ENCODE measurements around the gene TRAPPC2. TPM values are rescaled to one million over a fixed set of nuclear protein-coding genes. Genes with fewer than 3 reads are reported as not detected.
"Not testable (repeated sequence)": the region's sequence is repeated elsewhere in the genome, so short reads cannot be mapped to it uniquely, and the experiment has no call there.

The TRAPPC2 gene
- total RNA-seq, 1 donor from 2014 or later, result 15.0 TPM

DNA sequence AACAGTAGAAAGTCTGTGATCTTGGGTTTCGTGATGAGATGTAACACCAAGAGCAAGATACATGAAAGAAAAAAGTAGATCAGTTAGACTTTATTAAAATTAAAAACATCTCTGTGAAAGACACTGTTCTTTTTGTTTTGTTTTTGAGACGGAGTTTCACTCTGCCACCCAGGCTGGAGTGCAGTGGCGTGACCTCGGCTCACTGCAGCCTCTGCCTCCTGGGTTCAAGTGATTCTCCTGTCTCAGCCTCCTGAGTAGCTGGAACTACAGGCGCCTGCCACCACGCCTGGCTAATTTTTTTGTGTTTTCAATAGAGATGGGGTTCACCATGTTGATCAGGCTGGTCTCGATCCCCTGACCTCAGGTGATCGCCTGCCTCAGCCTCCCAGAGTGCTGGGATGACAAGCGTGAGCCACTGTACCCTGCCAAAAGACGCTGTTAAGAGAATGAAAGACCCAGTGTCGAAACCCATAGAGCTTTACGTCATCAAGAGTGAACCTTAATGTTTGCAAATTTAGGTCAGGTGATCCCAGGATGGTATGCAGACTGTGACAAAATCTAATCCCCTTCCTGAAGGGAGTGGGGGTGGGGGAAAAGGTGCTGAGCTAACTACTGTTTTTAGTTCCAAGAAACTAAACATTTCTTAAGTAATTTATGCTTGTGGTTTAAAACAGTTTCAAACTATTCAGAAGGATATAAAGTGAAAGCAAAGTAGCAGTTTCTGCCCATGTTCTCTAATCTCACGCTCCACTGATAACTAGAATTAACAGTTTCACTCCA is 8.2 kb upstream of the TRAPPC2 start:
- ATAC-seq, result no peak

- no peak for ATAC-seq
Observed at GRCh38 chrX:13741695-13742094, 7.3 kb upstream of the TRAPPC2 start.

DNA sequence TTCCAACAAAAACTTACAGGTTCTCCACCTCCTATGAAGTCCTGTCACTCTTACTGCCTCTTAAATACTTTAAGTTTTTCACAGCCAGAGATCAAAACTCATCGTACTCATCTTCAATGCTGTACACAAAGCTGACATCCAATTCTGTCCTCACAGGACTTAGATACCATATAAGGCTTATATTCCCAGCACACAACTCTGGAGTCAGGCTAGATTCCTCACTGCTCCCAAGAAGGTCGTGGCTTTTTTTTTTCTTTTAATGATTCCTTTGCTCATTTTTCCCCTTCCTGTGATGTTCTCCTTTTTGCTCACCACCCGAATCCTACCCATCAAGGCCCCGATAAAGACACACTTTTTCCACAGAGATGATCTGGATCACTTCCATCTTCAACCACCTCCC is 914 bp downstream of the TRAPPC2 start:
- no peak for ATAC-seq

DNA sequence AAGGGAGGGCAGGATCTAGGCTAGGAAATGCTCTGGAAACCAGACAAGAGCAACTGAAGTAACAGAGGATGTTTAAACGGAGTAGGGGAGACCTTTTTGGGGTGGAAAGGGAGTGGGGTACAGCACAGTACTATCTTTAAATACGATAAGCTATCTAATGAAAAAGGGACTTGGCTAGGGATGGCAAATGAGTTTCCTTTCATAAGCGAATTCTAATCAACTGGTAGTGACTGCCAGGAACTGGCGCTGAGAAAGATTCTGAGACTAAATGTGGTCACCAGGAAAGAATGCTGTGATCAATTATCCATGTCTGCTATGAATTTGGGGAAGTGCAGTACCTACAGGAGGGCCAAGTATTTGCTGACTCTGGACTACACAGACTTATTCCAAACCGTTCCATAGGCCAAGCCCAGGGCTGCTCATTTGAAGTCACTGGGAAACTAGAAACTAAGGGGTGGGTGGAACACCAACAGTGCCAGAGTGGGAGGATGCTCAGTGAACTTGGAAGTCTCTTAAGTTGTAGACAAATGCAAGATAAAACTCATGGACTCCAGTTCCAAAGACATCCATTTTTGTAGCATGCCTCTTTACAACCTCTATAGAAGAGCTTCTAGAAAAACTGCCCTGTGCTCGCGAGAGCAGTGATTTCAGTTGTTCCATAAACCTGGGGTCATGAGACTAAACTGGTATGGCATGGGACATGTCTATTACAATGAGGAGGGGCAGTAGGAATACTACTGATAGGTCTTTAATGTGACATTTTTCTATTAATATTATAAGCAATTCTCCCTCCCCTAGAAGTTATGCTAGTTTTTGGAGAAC is 2.0 kb downstream of the TRAPPC2 start:
- no peak for ATAC-seq

- ATAC-seq, result not testable (repeated sequence)
Observed at GRCh38 chrX:13730523-13730922, 3.9 kb downstream of the TRAPPC2 start.

DNA sequence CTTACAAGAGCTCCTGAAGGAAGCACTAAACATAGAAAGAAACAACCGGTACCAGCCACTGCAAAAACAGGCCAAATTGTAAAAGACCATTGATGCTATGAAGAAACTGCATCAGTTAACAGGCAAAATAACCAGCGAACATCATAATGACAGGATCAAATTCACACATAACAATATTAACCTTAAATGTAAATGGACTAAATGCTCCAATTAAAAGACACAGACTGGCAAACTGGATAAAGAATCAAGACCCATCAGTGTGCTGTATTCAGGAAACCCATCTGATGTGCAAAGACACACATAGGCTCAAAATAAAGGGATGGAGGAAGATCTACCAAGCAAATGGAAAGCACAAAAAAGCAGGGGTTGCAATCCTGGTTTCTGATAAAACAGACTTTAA is 7.8 kb downstream of the TRAPPC2 start:
- not testable (repeated sequence) for ATAC-seq

GRCh38 chrX:13724878-13725277 is 9.5 kb downstream of the TRAPPC2 start:
- ATAC-seq, result not testable (repeated sequence)

- no peak for ATAC-seq
Observed at GRCh38 chrX:13721819-13722519, 12.5 kb downstream of the TRAPPC2 start.

- ATAC-seq, result peak; percentile 15
Observed at GRCh38 chrX:13721371-13721770, 13.0 kb downstream of the TRAPPC2 start.

DNA sequence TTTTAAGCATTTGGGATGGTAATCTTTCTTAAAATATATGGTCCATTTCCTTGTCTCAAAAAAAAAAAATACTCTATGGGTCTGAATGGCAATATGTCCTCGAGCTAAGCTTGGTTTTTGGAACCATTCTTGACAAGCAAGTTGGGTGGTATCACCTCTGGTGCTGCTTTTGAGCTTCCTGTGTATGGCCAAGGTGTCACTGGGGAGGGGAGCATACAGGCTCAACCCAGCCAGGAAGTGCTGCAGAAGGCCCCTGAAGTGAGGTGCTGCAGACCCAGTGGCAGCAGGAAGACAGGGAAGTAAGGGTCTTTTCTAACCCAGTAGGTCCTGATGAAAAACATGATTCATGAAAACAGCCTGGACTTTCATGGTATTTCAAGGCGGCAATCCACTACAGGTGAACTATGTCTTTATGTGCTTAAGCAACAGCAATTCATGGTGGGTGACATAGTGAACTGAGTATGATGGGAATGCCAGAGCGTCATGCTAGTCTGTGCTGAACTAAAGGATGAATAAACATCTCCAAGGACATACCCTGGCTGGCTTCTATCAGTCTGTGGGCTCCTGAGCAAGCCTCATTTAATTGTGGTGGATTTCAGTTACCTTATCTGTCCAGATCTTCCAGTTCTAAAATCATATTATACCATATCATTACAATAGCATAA is 15.1 kb downstream of the TRAPPC2 start:
- ATAC-seq, result no peak

- ATAC-seq, result no peak
Observed at GRCh38 chrX:13717700-13718472, 16.5 kb downstream of the TRAPPC2 start.

- ATAC-seq, result no peak
Observed at GRCh38 chrX:13716905-13717304, 17.5 kb downstream of the TRAPPC2 start.

DNA sequence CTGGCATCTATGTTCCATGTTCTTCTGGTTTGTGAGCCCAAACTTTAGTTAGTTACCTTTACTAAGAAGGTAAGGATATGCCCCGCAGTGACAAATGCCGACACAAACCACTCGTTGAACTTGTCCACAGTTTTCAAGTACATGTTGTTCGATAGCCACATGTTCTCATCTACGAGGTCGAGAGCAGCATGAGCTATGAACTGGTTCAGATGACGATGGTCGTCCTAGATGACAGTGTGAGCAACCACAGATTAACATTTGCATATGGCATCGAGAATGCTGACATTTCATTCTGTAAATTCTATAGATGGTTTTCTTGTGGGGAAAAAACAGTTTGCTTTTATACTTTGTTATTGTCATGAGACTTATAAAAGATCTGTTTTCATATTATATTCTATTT is 18.0 kb downstream of the TRAPPC2 start:
- ATAC-seq, result no peak

- no peak for ATAC-seq
Observed at GRCh38 chrX:13711141-13711540, 23.3 kb downstream of the TRAPPC2 start.

- no peak for ATAC-seq
Observed at GRCh38 chrX:13703589-13703988, 30.8 kb downstream of the TRAPPC2 start.

- no peak for ATAC-seq
Observed at GRCh38 chrX:13703135-13703534, 31.3 kb downstream of the TRAPPC2 start.

DNA sequence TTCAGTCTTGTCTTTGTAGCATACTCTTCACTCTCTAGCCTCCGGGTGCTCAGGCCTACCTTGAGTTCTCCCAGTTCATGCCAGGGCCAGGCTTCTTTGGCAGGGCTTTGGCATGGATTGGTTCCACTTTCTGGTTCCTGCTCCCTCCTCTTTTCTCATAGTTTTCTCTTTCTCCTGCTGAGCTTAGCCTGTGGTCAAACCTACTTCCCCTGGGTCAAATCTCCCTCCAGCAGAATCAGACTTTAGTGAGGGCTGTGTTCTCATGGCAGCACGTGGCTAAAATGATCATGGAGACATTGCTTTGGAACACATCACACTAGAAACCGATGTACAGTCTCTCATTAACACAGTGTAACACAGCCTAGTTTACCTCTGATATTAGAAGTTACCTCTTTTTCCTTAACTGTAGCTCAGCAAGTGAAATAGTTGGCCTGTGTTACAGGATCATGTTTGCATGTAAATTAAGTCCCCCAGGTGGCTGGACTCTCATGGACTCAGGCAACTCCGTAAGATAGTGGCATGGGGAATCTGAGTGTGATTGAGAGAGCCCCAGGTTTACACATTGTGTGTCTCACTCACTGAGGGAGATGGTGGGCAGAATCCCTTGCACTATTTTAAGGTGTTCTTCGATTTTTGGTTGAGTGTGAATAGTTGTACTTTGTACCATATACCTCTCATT is 32.2 kb downstream of the TRAPPC2 start:
- ATAC-seq, result no peak

DNA sequence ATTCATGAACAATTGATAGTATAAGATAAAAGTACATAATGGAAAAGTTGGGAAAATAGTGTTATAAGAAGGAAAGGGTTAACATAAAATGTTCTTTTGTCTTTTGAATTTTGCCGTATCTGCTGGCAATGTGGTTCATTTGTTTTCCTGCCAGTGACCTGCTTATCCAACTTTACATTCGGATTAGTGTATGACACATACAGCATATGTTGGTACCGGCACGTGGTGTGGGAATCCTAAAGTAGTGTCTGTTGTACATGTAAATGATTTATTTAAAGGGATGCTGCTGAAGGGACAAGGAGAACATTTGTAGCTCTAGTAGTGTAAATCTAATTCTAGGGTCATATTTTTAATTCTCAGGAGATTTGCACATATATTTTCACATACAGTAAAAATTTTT is 34.0 kb downstream of the TRAPPC2 start:
- peak; percentile 60 for ATAC-seq

GRCh38 chrX:13699183-13699826 is 35.1 kb downstream of the TRAPPC2 start:
- peak; percentile 75 for ATAC-seq

- no peak for ATAC-seq
Observed at GRCh38 chrX:13698432-13698831, 36.0 kb downstream of the TRAPPC2 start.

GRCh38 chrX:13697976-13698375 is 36.4 kb downstream of the TRAPPC2 start:
- ATAC-seq, result no peak

Data from esophagus mucosa (tissue), 1 donor.